Stimulated activated CD4-positive, alpha-beta T cell treated with anti-CD3 and anti-CD28 coated beads, Interleukin-4, amount 100 ng/mL, for 48 hours (primary cell): ENCODE data around the gene MLYCD.

Source experiments
- DNase-seq, 2 donors: peaks; one replicate each; pipeline ENCODE4 v3.0.0-alpha.2; 2020; ENCODE audit warnings: low read depth in 2 of 2

The MLYCD gene

DNA sequence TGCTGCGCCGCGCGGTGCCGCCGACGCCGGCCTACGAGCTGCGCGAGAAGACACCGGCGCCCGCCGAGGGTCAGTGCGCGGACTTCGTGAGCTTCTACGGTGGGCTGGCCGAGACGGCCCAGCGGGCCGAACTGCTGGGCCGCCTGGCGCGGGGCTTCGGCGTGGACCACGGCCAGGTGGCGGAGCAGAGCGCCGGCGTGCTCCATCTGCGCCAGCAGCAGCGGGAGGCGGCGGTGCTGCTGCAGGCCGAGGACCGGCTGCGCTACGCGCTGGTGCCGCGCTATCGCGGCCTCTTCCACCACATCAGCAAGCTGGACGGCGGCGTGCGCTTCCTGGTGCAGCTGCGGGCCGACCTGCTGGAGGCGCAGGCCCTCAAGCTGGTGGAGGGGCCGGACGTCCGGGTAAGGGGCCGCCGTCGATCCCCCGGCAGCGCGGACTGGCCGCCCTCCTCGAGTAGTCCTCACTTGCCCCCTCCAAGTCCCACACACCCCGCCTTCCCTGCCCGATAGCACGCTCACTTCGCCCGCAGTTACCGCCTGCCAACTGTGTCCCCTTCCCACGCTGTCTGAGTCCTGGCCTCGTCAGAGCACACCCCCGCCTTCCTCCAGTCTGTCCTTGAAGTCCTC lies 470 bp downstream of the MLYCD start:
- peak; percentile 17 to 25 for DNase-seq

DNA sequence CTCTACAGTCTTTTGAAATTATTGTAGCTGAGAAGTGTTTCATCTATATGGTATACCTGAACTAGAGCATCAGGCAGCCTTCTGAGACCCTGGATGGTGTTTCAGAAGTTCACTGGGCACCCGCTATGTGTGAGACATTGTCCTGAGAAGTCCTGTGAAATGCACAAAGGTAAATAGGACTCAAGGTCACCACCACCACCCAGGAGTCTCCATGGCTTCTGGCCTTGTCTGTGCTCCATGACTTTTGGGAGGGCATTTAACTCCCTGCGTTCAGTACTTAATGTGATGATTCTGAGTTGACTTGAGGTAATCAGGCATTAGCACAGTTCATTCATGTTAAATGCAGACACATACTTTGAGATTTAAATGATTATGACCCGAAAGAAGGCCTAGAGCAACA lies 1.1 kb downstream of the MLYCD start:
- no peak for DNase-seq

DNA sequence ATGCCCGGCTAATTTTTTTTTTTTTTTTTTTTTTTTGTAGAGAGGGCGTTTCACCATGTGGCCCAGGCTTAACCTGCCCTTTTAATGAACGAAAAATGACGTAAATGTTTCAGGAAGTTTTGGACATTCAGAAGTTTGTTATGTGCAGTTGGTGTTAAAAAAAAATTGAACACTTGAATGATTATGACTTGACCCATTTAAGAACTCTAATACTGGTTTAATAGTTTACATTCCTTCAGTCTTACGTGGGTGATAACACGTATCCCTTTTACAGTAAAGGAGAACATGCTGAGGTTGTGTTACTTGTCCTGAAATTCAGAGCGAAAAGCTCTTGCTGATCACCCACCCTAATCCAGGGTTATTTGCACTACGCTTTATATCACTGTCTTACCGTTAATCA lies 1.7 kb downstream of the MLYCD start:
- DNase-seq, result no peak

DNA sequence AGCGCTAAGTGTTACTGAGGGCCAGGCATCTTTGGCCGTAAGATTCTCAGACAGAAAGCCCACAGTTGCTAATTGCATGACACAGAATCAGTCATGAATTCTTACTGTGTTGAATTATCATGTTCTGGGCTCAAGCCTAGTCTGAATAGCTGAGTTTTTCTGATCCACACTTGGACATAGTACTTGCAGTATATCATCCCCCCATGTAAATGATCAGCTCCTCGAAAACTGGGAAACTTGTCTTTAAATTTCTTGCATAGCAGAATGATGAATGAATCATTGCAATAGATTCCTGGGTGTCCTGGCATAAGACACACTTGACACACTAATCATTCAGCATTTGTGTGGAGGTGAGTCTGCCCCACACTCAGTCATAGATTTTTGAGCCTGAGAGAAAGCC lies 2.2 kb downstream of the MLYCD start:
- DNase-seq, result no peak

GRCh38 chr16:83903751-83904150 lies 4.8 kb downstream of the MLYCD start:
- no peak for DNase-seq

DNA sequence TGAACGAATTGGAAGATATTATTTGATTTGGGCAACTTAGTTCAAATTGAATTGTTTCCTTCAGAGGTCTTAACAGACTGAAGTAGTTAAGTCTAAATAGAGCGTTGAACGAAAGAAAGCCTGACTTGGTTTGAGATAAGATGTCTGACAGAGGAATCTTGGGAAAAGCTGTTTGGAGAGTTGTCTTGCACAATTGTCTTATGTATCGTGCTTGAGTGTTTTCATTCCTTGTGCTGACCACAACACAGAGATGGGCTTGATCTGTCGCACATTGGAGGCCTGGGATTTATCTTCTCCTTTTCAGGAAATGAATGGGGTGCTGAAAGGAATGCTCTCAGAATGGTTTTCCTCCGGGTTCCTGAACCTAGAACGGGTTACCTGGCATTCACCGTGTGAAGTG lies 7.8 kb downstream of the MLYCD start:
- DNase-seq, result no peak

DNA sequence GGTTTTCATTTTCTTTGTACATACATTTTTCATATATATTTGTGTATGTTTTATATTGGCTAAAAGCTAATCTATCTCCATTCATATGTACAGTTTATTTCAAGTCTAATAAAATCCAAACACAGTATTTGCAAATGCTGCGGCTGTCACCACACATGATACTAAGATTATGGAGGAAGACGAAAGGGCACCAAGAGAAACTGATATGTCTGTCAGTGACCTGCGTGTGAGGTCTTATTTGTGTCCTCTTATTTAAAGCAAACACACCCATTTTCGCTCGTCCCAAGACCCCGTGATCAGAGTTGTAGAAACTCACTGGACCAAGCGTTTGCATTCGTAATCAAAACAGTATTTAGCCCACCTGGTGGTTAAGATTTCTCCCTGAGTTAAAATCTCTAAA lies 8.2 kb downstream of the MLYCD start:
- DNase-seq, result no peak

DNA sequence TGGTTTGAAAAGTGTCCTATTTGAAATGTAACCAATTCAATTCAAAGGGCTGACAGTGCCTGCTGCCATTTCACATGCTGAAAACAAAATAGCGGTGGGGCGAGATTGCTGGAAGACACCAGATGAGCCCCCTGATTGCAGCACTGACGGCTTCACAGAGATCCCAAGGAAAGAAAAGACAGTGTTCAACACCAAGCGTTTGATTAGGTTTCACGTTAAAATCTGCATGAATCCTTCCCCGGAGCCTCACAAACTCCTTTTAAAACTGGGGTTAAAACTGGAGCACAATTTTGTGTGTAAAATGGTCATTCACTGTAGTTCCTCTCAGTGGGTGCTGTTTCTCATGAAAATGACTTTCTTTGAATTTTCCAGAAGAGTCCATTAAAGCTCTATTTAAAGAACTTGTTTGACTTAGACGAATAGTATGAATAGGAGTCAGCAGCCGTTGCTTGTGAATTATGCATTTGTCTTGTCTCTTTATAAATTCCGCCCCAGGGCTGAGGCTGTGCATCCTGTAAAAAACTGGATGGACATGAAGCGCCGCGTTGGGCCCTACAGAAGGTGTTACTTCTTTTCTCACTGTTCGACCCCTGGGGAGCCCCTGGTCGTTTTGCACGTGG lies 8.8 kb downstream of the MLYCD start:
- DNase-seq, result no peak

GRCh38 chr16:83908798-83909197 lies 9.9 kb downstream of the MLYCD start:
- DNase-seq, result no peak

DNA sequence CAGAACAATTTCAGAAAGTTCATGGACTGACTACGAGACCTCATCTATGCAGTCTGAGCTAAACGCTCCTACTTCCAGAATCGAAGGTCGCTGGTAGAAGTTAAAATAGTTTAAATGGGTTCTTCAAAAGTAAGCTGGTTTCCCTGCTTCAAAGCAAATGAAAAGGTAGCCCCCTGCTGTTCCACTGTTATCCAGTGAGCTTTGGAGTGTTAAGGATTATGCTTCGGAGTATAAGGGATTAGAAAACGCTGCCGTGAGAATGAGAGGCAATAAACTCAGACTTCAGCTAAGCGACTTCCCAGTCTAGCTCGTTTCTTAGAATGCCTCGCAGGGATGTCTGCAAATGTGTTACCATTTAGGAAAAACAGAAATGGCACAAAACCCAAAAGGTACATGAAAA lies 12.4 kb downstream of the MLYCD start:
- DNase-seq, result no peak

DNA sequence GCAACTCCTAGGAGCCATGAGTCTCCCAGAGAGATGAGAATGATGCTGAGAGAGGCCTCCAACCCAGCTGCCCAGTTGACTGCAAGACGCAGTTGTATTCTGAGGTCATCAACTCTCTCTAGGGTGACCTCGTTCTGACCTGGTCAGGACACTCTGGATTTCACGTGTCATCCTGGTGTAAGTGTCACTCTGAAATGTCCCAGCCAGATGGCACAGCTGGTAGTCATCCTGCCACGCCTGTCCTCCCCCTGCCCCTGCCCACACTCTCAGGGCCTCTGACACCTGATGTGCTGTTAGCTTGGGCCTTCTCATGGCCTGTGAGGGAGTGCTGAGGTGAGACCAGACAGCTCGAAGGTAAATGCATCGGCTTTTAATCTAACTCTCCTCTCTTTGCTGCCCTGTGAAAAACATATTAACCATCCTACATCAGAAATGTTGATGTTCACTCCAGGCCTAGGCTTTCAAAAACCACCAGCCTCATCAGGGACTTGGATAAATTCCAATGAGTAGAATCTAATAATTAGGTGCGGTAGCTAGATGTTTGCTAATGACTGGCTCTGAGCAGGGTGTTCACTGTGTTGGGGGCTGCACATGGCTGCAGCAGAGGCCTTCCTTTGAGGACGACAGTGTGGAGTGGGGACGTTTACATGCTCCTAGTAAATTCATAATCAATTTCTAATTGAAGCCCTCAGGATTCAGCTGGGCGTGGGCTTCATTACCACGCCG lies 13.8 kb downstream of the MLYCD start:
- no peak for DNase-seq

- DNase-seq, result no peak
These were observed 14.3 kb downstream of the MLYCD start for GRCh38 chr16:83913245-83913633.

- no peak for DNase-seq
These were observed 15.3 kb downstream of the MLYCD start for GRCh38 chr16:83914091-83914710.

GRCh38 chr16:83915081-83915480 lies 16.2 kb downstream of the MLYCD start:
- DNase-seq, result no peak

DNA sequence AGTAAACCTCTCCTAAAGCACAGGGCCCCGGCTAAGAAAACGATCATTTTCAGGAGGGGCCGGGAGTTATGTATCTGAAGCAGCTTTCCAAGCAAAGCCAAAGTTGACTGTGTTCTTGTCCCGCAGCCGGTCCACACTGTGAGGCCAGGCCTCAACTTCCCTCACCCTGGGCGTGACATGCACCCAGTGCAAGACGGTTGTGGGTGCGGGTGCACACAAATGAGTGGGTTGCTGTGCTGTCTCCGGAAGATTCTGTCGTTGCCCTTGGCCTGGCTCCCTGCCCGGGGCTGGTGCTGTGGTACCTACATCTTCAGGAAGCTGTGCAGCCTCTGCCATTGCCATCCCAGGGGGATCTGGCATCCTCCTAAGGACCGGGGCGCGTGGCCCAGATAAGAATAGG lies 16.6 kb downstream of the MLYCD start:
- DNase-seq, result no peak

DNA sequence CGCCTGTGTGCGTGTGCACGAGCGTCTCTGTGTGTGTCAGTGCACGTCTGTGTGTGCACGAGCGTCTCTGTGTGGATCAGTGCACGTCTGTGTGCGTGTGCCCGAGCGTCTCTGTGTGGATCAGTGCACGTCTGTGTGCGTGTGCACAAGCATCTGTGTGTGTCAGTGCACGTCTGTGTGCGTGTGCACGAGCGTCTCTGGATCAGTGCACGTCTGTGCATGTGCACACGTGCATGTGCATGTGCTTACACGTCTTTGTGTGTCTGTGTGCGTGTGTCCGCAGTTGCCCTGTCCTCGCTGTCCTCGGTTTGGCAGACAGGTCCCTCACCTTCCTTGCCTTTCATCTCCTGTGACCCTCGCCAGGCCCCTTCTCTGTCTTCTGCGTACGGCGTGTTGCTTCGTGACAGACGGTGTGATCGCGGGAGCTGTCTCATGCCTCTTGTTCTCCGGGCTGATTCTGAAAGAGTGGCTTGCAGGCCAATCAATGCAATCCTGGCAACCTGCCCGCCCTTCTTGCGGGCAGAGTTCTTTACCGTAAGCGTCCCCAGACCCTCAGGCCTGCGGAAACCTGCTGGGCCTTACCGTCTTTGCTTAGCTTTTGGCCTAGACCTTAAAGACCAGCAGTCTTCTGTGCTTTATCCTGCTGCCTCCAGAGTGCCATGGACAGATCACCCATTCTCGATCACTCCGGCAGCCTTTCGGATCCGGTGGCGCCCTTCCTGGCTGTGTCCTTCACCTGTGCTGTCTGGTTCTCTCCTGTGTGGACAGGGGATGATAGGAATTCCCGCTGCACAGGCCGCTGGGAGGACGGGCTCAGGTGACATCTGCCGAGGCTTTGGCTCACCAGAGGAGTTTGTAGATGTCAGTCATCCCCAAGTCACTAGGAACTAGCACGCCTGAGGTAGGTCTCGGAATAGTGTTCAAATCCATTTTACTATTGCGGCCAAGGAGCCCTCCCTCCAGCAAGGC lies 18.5 kb downstream of the MLYCD start:
- DNase-seq, result no peak

- no peak for DNase-seq
These were observed 22.1 kb downstream of the MLYCD start for GRCh38 chr16:83920894-83921491.

DNA sequence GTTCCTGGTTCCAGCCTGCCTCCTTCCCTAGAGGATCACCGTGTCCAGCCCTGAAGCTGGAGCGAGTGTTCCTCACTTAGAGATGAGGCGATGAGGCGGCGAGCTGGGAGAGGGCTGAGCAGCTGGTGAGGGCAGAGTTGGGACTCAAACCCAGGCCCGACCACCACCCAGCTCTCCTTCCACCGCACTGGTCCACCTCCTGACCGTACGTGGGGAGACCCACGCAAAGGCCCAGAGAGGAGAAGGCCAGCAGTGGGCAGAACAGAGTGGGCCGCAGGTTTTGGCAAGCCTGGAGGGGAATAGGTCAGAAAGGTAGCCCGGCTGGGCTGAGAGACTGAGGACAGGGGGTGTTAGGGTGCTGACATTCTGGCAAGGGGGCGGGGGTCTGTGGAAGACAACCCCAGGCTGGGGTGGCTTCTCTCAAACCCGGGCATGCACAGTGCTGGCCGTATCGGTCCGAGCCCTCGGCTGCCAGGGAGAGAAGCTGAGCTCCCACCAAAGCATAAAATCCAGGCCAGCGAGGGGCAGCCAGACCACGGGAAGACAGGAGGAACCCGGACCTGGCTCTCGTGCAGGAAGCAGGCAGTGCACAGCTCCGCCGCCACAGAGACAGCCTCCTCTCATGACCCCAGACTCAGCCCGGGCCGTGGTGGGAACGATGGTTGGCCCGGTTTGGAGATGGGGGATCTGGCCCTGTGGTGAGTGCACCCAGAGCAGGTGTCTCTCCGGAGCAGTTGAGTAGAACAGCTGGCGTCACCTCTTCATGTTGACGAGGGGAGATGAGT lies 24.9 kb downstream of the MLYCD start:
- no peak for DNase-seq

GRCh38 chr16:83924686-83925085 lies 25.8 kb downstream of the MLYCD start:
- no peak for DNase-seq

GRCh38 chr16:83925095-83925905 lies 26.4 kb downstream of the MLYCD start:
- DNase-seq, result no peak
